Measurements from ENCODE around the gene ADGB. TPM values are rescaled to one million over a fixed set of nuclear protein-coding genes. Genes with fewer than 3 reads are reported as not detected.
"Not testable (repeated sequence)": the region's sequence is repeated elsewhere in the genome, so short reads cannot be mapped to it uniquely, and the experiment has no call there.

Gene ADGB
- total RNA-seq, 1 donor from 2014 or later: 0.31 TPM

DNA sequence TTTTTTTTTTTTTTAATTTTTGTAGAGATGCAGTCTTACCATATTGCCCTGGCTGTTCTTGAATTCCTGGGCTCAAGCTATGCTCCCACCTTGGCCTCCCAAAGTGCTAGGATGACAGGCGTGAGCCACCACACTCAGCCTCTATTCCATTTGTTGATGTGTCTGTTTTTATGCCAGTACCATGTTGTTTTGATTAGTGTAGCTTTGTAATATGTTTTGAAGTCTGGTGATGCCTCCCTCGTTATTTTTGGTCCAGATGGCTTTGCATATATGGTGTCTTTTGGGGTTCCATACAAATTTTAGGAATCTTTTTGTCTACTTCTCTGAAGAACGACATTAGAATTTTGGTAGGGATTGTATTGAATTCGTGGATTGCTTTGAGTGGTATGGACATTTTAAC lies 193.2 kb downstream of the ADGB start:
- H3K27me3 Mint-ChIP-seq: no peaks in the 10 kb centered on the region
- no peak overlapping the region for H3K4me3 Mint-ChIP-seq
- peaks cover 4% of the 10 kb centered on the region for H3K36me3 Mint-ChIP-seq
- peaks cover 10% of the 10 kb centered on the region for H3K4me1 Mint-ChIP-seq (ENCODE audit: unreplicated experiment)
- no peak for DNase-seq (ENCODE audit: extremely low spot score, unreplicated experiment)
- H3K9me3 Mint-ChIP-seq: peaks cover 11% of the 10 kb centered on the region
- H3K27ac Mint-ChIP-seq: no peak overlapping the region
- TF ChIP-seq, protein P1, sequence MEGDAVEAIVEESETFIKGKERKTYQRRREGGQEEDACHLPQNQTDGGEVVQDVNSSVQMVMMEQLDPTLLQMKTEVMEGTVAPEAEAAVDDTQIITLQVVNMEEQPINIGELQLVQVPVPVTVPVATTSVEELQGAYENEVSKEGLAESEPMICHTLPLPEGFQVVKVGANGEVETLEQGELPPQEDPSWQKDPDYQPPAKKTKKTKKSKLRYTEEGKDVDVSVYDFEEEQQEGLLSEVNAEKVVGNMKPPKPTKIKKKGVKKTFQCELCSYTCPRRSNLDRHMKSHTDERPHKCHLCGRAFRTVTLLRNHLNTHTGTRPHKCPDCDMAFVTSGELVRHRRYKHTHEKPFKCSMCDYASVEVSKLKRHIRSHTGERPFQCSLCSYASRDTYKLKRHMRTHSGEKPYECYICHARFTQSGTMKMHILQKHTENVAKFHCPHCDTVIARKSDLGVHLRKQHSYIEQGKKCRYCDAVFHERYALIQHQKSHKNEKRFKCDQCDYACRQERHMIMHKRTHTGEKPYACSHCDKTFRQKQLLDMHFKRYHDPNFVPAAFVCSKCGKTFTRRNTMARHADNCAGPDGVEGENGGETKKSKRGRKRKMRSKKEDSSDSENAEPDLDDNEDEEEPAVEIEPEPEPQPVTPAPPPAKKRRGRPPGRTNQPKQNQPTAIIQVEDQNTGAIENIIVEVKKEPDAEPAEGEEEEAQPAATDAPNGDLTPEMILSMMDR (conservative IDR thresholded peaks at IDR 0.05): no peak

DNA sequence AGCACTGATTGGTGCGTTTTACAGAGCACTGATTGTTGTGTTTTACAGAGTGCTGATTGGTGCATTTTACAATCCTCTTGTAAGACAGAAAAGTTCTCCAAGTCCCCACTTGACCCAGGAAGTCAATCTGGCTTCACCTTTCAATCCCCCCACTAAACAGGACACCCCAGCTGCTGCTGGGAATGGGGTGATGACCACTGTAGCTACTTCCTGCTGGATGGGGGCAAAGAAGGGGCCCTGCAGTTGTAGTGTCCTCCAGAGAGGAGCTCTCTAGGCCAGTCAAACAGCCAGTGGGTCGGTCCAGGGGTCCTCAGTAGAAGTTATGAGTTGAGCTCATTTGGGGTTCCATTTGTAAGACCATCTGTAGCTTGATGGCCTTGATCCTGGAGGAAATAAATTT lies 194.4 kb downstream of the ADGB start:
- not testable (repeated sequence) for DNase-seq (ENCODE audit: extremely low spot score, unreplicated experiment); H3K4me1 Mint-ChIP-seq (ENCODE audit: unreplicated experiment); H3K4me3 Mint-ChIP-seq; H3K36me3 Mint-ChIP-seq; H3K27me3 Mint-ChIP-seq; H3K27ac Mint-ChIP-seq
- H3K9me3 Mint-ChIP-seq: peaks cover 11% of the 10 kb centered on the region

DNA sequence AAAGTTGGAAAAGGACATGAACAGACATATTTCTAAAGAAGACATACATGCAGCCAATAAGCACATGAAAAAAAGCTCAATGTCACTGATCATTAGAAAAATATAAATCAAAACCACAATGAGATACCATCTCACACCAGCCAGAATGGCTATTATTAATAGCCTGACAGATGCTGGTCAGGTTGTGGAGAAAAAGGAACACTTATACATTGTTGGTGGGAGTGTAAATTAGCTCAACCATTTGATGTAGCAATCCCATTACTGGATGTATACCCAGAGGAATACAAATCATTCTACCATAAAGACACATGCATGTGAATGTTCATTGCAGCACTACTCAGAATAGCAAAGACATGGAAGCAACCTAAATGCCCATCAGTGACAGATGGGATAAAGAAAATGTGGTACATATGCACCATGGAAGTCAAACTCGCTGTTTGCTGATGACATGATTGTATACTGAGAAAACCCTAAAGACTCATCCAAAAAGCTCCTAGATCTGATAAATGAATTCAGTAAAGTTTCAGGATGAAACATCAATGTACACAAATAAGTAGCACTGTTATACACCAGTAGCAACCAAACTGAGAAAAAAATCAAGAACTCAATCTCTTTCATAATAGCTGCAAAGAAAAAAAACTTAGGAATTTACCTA lies 196.8 kb downstream of the ADGB start:
- H3K9me3 Mint-ChIP-seq: peaks cover 11% of the 10 kb centered on the region
- no peak for DNase-seq (ENCODE audit: extremely low spot score, unreplicated experiment)
- H3K27ac Mint-ChIP-seq: no peak overlapping the region
- H3K4me3 Mint-ChIP-seq: no peak overlapping the region
- TF ChIP-seq, protein P1 (conservative IDR thresholded peaks at IDR 0.05): no peak
- H3K27me3 Mint-ChIP-seq: no peaks in the 10 kb centered on the region
- H3K36me3 Mint-ChIP-seq: peaks cover 4% of the 10 kb centered on the region
- peaks cover 5% of the 10 kb centered on the region for H3K4me1 Mint-ChIP-seq (ENCODE audit: unreplicated experiment)

DNA sequence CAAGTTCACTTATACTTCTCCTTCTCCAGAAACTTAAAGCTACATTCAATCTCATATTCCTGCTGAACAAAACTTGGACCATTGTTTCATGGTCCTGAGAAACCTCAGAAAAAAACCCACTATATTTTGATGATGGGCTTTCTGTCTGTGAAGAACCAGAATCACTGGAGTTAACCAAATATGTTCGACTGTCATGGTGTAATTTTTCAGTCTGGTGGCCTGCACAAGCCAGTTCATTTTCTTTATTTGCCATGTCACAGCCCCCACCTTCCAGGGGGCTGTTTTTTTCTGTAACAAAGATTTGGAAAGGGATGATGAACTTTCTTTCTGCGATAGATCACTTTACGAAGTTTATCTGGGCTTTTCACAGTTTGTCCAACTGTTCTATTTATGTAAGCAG lies 204.4 kb downstream of the ADGB start:
- H3K27me3 Mint-ChIP-seq; H3K27ac Mint-ChIP-seq; DNase-seq (ENCODE audit: extremely low spot score, unreplicated experiment); H3K4me1 Mint-ChIP-seq (ENCODE audit: unreplicated experiment); H3K4me3 Mint-ChIP-seq; H3K9me3 Mint-ChIP-seq; H3K36me3 Mint-ChIP-seq: not testable (repeated sequence)

DNA sequence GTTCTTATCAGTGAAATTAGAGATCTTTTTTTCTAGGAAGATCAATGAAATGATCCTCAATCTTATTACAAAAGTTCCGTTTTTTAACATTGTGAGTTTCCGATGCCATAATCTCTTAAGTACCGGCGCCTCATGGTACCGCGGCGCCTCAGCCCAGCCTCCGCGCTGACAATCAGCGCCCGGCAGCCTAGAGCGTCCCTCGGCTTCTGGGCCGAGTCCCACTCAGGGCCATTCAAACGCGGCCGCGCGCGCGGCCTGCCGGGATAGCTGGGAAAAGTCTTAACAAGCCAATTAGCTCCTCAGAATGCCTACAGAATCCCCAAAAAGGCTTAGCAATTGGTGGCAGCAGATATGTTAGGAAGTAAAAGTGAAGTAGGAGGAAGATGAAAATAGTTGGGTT lies 204.8 kb downstream of the ADGB start:
- no peak overlapping the region for H3K4me3 Mint-ChIP-seq
- no peak overlapping the region for H3K27ac Mint-ChIP-seq
- H3K4me1 Mint-ChIP-seq (ENCODE audit: unreplicated experiment): no peaks in the 10 kb centered on the region
- H3K36me3 Mint-ChIP-seq: no peaks in the 10 kb centered on the region
- no peak for DNase-seq (ENCODE audit: extremely low spot score, unreplicated experiment)
- TF ChIP-seq, protein P1 (conservative IDR thresholded peaks at IDR 0.05): no peak
- no peaks in the 10 kb centered on the region for H3K27me3 Mint-ChIP-seq
- no peaks in the 10 kb centered on the region for H3K9me3 Mint-ChIP-seq

DNA sequence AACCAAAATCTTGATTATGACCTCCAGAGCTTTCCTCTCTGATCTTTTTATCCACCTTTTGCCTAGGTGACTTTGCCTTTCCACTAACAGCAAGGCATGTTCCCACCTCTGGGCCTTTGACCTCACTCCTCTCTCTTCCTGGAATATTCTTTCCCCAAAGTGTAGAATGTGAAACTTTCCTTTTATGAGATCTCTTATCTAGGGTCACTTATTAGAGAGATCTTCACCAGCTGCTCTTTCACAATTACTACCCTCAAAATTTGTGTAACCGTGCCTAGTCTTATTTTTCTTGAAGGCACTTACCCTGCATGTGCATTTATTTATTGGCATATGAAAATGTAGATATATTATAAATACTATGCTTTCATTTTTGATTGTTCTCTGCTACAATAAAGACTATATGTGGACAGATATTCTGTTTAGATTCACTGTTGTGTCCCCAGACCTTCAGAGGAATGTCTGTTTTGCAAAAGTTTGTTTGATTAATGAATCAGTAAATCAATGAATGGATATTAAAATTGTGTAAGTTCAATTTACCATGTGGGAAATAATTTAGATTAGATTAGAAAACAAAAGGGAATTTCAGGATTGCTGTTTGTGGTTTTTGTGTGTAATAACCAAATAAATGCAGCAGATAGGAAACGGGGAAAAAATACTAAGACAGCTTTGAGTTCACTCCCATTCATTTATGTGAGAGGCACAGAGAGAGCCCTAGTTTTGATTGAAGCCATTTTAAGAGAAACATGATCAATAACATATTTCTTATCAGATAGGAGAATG lies 207.0 kb downstream of the ADGB start:
- Mint-ChIP-seq H3K36me3 (no peaks in the 10 kb centered on the region), H3K27me3 (no peaks in the 10 kb centered on the region), H3K27ac (no peak overlapping the region), H3K4me3 (no peak overlapping the region), H3K9me3 (no peaks in the 10 kb centered on the region), H3K4me1 (ENCODE audit: unreplicated experiment) (no peaks in the 10 kb centered on the region)
- TF ChIP-seq, protein P1 (conservative IDR thresholded peaks at IDR 0.05): no peak
- DNase-seq (ENCODE audit: extremely low spot score, unreplicated experiment): no peak

DNA sequence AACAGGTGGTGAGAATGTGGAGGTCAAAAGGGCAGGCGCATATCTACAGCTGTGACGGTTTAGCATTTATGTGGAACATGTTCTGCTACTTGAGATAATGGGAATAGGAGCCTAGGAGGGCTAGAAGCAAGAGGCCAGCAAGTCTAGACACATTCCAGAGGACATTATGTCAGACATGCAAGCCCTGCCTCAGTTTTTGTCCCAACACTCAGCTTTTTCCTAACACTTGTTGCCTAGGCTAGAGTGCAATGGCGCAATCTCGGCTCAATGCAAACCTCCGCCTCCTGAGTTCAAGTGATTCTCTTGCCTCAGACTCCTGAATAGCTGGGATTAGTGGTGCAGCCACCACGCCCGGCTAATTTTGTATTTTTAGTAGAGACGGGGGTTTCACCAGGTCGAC lies 210.2 kb downstream of the ADGB start:
- not testable (repeated sequence) for H3K27ac Mint-ChIP-seq; H3K27me3 Mint-ChIP-seq; H3K36me3 Mint-ChIP-seq; DNase-seq (ENCODE audit: extremely low spot score, unreplicated experiment); H3K4me3 Mint-ChIP-seq; H3K4me1 Mint-ChIP-seq (ENCODE audit: unreplicated experiment); H3K9me3 Mint-ChIP-seq

DNA sequence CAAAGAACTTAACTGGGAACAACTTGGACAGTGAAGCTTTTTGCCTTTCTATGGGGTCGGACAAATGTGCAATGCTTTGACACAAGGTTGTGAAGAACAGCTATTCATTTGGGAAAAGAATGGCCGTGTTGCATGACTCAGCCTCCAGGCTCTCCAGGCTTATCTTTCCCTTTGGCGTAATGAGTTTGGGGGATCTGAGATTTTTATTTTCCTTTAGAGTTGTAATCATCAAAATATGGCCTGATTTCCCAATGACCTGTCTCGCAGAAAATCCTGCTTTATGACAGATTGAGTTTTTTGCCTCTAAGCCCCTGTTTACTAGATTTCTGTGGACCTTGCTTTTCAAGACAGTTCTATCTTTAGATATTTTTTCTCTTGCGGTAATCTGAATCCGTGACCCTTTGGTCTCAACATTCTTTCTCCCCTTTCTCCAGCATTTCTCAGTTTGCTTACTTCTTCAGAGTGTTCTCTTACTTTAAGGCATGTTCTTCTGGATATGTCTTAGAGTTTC lies 214.1 kb downstream of the ADGB start:
- H3K27me3 Mint-ChIP-seq; H3K36me3 Mint-ChIP-seq; H3K4me1 Mint-ChIP-seq (ENCODE audit: unreplicated experiment); H3K9me3 Mint-ChIP-seq; H3K27ac Mint-ChIP-seq; H3K4me3 Mint-ChIP-seq; DNase-seq (ENCODE audit: extremely low spot score, unreplicated experiment): not testable (repeated sequence)
